ENCODE data around the gene CLIC5. TPM values are rescaled to one million over a fixed set of nuclear protein-coding genes. Genes with fewer than 3 reads are reported as not detected.

CLIC5 gene
- 1 to 10 TPM in 3 of 4 donors, under 1 TPM in 1; under 0.01 to 5.1 (median 1.5) TPM for total RNA-seq

DNA sequence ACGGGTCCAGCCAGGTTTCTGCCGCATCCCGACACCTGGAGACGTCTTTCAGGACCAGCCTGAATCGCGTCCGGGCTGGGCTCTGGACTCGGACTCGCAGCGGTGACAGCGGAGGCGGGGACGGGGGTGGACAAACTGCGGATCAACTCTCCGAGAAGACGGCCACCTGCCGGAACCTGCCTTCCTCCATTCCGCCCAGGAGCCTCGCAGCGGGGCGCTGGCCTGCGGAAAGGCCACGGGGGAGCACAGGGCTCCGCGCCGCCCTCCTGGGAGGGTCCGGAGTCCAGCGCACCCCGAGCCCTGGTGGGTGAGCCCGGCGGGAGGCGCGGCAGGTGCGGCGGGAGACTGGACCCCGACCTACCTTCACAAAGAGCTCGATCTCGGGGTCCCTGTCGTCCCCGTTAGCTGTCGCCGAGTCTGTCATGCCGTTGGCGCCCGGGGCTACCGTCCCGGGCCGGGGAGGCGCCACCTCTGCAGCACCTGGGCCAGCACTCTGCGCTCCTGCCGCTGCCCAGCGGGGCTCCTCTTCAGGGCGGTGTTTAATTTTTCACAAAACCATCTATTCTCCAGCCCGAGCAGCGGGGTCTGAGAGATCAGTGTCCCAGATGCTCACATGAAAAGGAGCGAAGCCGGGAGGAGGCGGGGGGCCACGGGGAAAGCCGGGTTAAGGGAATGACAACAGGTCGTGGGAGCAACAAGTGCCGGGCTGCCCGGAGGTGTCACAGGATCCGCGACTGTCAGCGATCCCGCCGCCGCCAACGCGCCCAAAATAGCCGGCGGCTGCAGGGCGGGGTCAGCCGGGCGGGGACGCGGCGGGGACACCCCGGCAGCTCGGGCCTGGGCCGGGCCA lies at the start of gene CLIC5:
Gene CLIC5, minus strand, starts transcription at position 742 of the 850 bp plus-strand sequence. Its CDS starts 318 bp downstream, at position 424.
- TF ChIP-seq POLR2A (IDR thresholded peaks at IDR 0.05): no peak
- TF ChIP-seq, protein P1, sequence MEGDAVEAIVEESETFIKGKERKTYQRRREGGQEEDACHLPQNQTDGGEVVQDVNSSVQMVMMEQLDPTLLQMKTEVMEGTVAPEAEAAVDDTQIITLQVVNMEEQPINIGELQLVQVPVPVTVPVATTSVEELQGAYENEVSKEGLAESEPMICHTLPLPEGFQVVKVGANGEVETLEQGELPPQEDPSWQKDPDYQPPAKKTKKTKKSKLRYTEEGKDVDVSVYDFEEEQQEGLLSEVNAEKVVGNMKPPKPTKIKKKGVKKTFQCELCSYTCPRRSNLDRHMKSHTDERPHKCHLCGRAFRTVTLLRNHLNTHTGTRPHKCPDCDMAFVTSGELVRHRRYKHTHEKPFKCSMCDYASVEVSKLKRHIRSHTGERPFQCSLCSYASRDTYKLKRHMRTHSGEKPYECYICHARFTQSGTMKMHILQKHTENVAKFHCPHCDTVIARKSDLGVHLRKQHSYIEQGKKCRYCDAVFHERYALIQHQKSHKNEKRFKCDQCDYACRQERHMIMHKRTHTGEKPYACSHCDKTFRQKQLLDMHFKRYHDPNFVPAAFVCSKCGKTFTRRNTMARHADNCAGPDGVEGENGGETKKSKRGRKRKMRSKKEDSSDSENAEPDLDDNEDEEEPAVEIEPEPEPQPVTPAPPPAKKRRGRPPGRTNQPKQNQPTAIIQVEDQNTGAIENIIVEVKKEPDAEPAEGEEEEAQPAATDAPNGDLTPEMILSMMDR (IDR thresholded peaks at IDR 0.05): no peak
- Histone ChIP-seq H3K9me3 (no peaks in the 10 kb centered on the region), H3K4me3 (peak within 1 kb of the TSS; percentile 25 to 31), H3K27ac (peak within 1 kb of the TSS in 1 of 2 donors; percentile 1), H3K4me1 (no peaks in the 10 kb centered on the region), H3K27me3 (peaks cover 0 to 7% of the 10 kb centered on the region in 2 donors), H3K36me3 (no peaks in the 10 kb centered on the region)
- DNase-seq: no peak
- intact Hi-C loops (cut with DNase I; ENCODE audit: low total_unique reads): no loop called here

DNA sequence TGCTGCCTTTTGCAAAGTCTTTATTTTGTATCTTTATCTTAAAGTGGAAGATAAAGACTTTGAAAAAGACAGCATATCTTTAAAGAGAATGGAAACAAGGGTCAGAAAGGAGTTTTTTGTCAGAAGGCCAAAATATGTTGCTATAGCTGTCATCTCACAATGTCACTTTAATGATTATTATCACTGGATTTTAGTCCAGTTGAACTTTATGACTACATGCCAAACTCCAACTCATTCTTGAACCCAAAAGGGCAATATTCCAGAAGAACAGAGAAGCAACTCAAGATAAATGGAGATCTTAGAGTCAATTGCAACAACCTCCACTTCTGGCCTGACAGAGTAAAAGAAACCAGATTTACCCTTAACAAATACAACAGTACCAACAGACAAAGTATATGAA lies 47.3 kb upstream of the CLIC5 start:
- no peak for DNase-seq
- intact Hi-C loops (cut with DNase I; ENCODE audit: low total_unique reads): no loop called here
- Histone ChIP-seq H3K27ac (no peak overlapping the region), H3K4me3 (no peak overlapping the region), H3K36me3 (no peaks in the 10 kb centered on the region), H3K4me1 (no peaks in the 10 kb centered on the region), H3K27me3 (no peaks in the 10 kb centered on the region), H3K9me3 (no peaks in the 10 kb centered on the region)
- TF ChIP-seq, protein P1 (IDR thresholded peaks at IDR 0.05): no peak
- TF ChIP-seq POLR2A (IDR thresholded peaks at IDR 0.05): no peak

DNA sequence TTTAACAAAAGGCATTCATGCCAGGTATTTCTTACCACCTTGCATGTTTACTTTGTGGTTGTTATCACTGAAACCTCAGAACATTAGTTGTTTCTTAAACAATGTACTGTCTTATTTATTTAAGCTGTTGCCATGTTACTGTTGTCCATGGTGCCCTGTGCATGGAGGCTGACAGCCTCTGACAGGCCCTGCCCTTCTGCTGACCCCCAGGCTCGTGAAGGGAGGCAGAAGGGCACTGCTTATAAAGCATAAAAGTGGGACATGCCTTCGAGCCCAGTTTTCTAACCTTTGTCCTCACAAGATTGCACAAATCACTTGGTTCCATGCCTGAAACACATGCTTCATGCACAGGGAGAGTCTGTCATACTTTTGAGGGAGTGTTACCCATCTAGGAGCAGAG lies 46.7 kb upstream of the CLIC5 start:
- Histone ChIP-seq H3K27ac (no peak overlapping the region), H3K36me3 (no peaks in the 10 kb centered on the region), H3K4me1 (no peaks in the 10 kb centered on the region), H3K9me3 (no peaks in the 10 kb centered on the region), H3K4me3 (no peak overlapping the region), H3K27me3 (no peaks in the 10 kb centered on the region)
- no peak for TF ChIP-seq POLR2A (IDR thresholded peaks at IDR 0.05)
- TF ChIP-seq, protein P1 (IDR thresholded peaks at IDR 0.05): no peak
- intact Hi-C loops (cut with DNase I; ENCODE audit: low total_unique reads): no loop called here
- no peak for DNase-seq

DNA sequence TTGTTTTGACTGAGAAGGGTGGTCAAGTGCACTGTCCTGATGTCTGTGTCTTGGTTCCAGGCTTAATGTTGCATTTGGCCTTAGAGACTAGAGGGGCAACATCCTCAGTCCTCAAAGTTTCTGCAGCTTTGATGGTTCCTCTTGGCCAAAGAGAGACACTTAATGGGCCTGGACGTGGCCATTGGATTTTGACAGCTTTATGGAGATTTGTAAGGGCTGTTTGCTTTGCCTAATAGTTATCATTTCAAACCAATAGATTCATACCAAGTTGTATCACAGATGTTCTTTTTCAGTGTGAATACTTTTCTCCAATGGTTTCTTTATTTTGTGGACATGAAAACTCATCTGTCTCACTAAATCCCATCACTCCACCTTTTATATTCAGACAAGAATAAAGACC lies 45.8 kb upstream of the CLIC5 start:
- H3K36me3 ChIP-seq: no peaks in the 10 kb centered on the region
- no peaks in the 10 kb centered on the region for H3K4me1 ChIP-seq
- no peaks in the 10 kb centered on the region for H3K27me3 ChIP-seq
- DNase-seq: no peak
- H3K27ac ChIP-seq: no peak overlapping the region
- H3K4me3 ChIP-seq: no peak overlapping the region
- no peaks in the 10 kb centered on the region for H3K9me3 ChIP-seq
- intact Hi-C loops (cut with DNase I; ENCODE audit: low total_unique reads): no loop called here
- TF ChIP-seq, protein P1 (IDR thresholded peaks at IDR 0.05): no peak
- TF ChIP-seq POLR2A (IDR thresholded peaks at IDR 0.05): no peak

DNA sequence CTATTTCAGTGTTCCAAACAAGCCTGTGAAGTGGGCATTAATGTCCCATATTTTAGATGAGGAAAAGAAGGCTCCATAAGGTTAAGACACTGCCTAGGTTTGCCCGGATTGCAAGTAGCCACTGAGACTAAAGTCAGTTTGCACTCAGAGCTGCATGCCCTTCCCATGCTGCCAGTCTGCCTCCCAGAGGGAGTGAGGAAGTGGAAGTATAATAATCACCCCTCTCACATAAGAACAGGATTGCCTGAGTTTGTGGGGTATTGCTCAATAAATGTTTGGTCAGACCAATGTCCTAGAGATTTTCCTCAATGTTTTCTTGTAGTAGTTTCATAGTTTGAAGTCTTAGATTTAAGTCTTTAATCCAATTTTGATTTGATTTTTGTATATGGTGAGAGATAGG lies 43.9 kb upstream of the CLIC5 start:
- Histone ChIP-seq H3K36me3 (no peaks in the 10 kb centered on the region), H3K27me3 (no peaks in the 10 kb centered on the region), H3K9me3 (no peaks in the 10 kb centered on the region), H3K4me1 (no peaks in the 10 kb centered on the region), H3K27ac (no peak overlapping the region), H3K4me3 (no peak overlapping the region)
- no peak for TF ChIP-seq POLR2A (IDR thresholded peaks at IDR 0.05)
- TF ChIP-seq, protein P1 (IDR thresholded peaks at IDR 0.05): no peak
- intact Hi-C loops (cut with DNase I; ENCODE audit: low total_unique reads): no loop called here
- no peak for DNase-seq
